ENCODE measurements around the gene FAM20C.
"Not testable (repeated sequence)": the region's sequence is repeated elsewhere in the genome, so short reads cannot be mapped to it uniquely, and the experiment has no call there.

The FAM20C gene

GRCh38 chr7:174716-175115, 17.7 kb upstream of the FAM20C start:
- no peak for DNase-seq

- no peak for DNase-seq
Observed at GRCh38 chr7:175955-176354, 16.4 kb upstream of the FAM20C start.

- no peak for DNase-seq
Observed at GRCh38 chr7:176381-176780, 16.0 kb upstream of the FAM20C start.

GRCh38 chr7:176786-177459, 15.4 kb upstream of the FAM20C start:
- no peak for DNase-seq

- no peak for DNase-seq
Observed at GRCh38 chr7:178444-178843, 13.9 kb upstream of the FAM20C start.

- DNase-seq: no peak
Observed at GRCh38 chr7:179209-179681, 13.1 kb upstream of the FAM20C start.

- no peak for DNase-seq
Observed at GRCh38 chr7:179948-180694, 12.2 kb upstream of the FAM20C start.

GRCh38 chr7:181738-182137, 10.6 kb upstream of the FAM20C start:
- DNase-seq: no peak

- not testable (repeated sequence) for DNase-seq
Observed at GRCh38 chr7:182502-182901, 9.9 kb upstream of the FAM20C start.

GRCh38 chr7:183496-184292, 8.7 kb upstream of the FAM20C start:
- DNase-seq: no peak

- DNase-seq: no peak
Observed at GRCh38 chr7:184294-185264, 7.8 kb upstream of the FAM20C start.

GRCh38 chr7:186516-187113, 5.8 kb upstream of the FAM20C start:
- DNase-seq: no peak

- no peak for DNase-seq
Observed at GRCh38 chr7:187227-187927, 5.0 kb upstream of the FAM20C start.

GRCh38 chr7:188174-188573, 4.2 kb upstream of the FAM20C start:
- no peak for DNase-seq

GRCh38 chr7:188727-189500, 3.5 kb upstream of the FAM20C start:
- no peak for DNase-seq

GRCh38 chr7:189719-190118, 2.7 kb upstream of the FAM20C start:
- no peak for DNase-seq

GRCh38 chr7:190196-190595, 2.2 kb upstream of the FAM20C start:
- no peak for DNase-seq

GRCh38 chr7:191105-191980, 1.0 kb upstream of the FAM20C start:
- no peak for DNase-seq

GRCh38 chr7:192701-193480, 520 bp downstream of the FAM20C start:
- no peak for DNase-seq
